IMR-90 (cell line): ENCODE data around the gene NIPA2. TPM values are rescaled to one million over a fixed set of nuclear protein-coding genes. Genes with fewer than 3 reads are reported as not detected.

Source experiments
- ATAC-seq: fragments of 200-7000 bp; cut with Tn5 transposase; 2 replicates; pipeline ENCODE4 v1.9.1; 2020; ENCODE audit warnings: low read depth, mild to moderate bottlenecking, moderate library complexity
- BruUV-seq: library from RNA; stranded (reverse); fragments of 400-500 nt; replicated peaks from 2 replicates; lab custom pipeline; 2021; lab: Mats Ljungman, UMichigan
- CTCF ChIA-PET: fragments of 300-600 bp; formaldehyde crosslinking; extraction: SDS; loops from one replicate; lab custom pipeline; 2021; ENCODE audit warnings: antibody characterized with exemption; lab: Yijun Ruan, JAX
- POLR2A ChIA-PET: fragments of 300-600 bp; sonication (Branson Sonifier 250); formaldehyde crosslinking; loops from one replicate; lab custom pipeline; 2022; ENCODE audit warnings: antibody characterized with exemption; ENCODE audit not compliant: unreplicated experiment; lab: Charles Lee
- DNase-seq: peaks from one replicate; pipeline ENCODE4 v3.0.0; 2013
- H2AFZ ChIP-seq: replicated peaks from 2 replicates; pipeline ENCODE3; 2013; ENCODE audit warnings: low read length, mild to moderate bottlenecking; ENCODE audit not compliant: poor library complexity
- H2AK5ac ChIP-seq: 2 replicates; pipeline ENCODE4 v1.6.1; 2013; ENCODE audit warnings: low read depth, low read length, inconsistent platforms
- H2AK9ac ChIP-seq: replicated peaks from 2 replicates; pipeline ENCODE3; 2013; ENCODE audit warnings: mild to moderate bottlenecking, low read depth, low read length, moderate library complexity; ENCODE audit not compliant: poor library complexity
- H2BK120ac ChIP-seq: 2 replicates; pipeline ENCODE4 v1.6.1; 2013; ENCODE audit warnings: low read depth, low read length, inconsistent platforms
- H2BK15ac ChIP-seq: 3 replicates; pipeline ENCODE4 v1.6.1; 2013; ENCODE audit warnings: low read depth, low read length, inconsistent platforms
- H2BK20ac ChIP-seq: 2 replicates; pipeline ENCODE4 v1.6.1; 2013; ENCODE audit warnings: low read depth, mild to moderate bottlenecking, inconsistent platforms, low read length, moderate library complexity
- H2BK5ac ChIP-seq: 2 replicates; pipeline ENCODE4 v1.6.1; 2013; ENCODE audit warnings: mild to moderate bottlenecking, low read depth, low read length, inconsistent platforms; ENCODE audit not compliant: poor library complexity, severe bottlenecking
- H3K14ac ChIP-seq: replicated peaks from 2 replicates; pipeline ENCODE4 v1.6.1; 2013; ENCODE audit warnings: low read depth, low read length, inconsistent platforms
- H3K18ac ChIP-seq: 2 replicates; pipeline ENCODE4 v1.6.1; 2013; ENCODE audit warnings: low read depth, low read length, control low read depth
- H3K23ac ChIP-seq: 2 replicates; pipeline ENCODE4 v1.6.1; 2013; ENCODE audit warnings: low read depth, low read length, inconsistent platforms
- H3K27ac ChIP-seq: 2 replicates; pipeline ENCODE4 v1.5.1; 2013; ENCODE audit warnings: mild to moderate bottlenecking, control low read depth, low read length; ENCODE audit not compliant: insufficient read depth
- H3K27me3 ChIP-seq: 2 replicates; pipeline ENCODE4 v1.6.1; 2013; ENCODE audit warnings: low read length; ENCODE audit not compliant: control insufficient read depth, insufficient read depth
- H3K36me3 ChIP-seq: 2 replicates; pipeline ENCODE4 v1.6.1; 2013; ENCODE audit warnings: low read length, mixed read lengths; ENCODE audit not compliant: control insufficient read depth, insufficient read depth
- H3K4ac ChIP-seq: 2 replicates; pipeline ENCODE4 v1.6.1; 2013; ENCODE audit warnings: low read depth, low read length, inconsistent platforms
- H3K4me1 ChIP-seq: 2 replicates; pipeline ENCODE4 v1.6.1; 2013; ENCODE audit warnings: low read length, mixed read lengths; ENCODE audit not compliant: control insufficient read depth, insufficient read depth
- H3K4me2 ChIP-seq: 2 replicates; pipeline ENCODE4 v1.6.1; 2013; ENCODE audit warnings: low read depth, mild to moderate bottlenecking, control low read depth, low read length, moderate library complexity
- H3K4me3 ChIP-seq: 2 replicates; pipeline ENCODE4 v1.5.1; 2013; ENCODE audit warnings: low read depth, mild to moderate bottlenecking, control low read depth, low read length, moderate library complexity; ENCODE audit not compliant: insufficient read depth
- H3K56ac ChIP-seq: 2 replicates; pipeline ENCODE4 v1.6.1; 2013; ENCODE audit warnings: low read length, inconsistent platforms; ENCODE audit not compliant: insufficient read depth; ENCODE audit errors: extremely low read depth
- H3K79me1 ChIP-seq, 2 experiments: 2 replicates each; pipeline ENCODE4 v1.6.1; 2013; ENCODE audit warnings: low read length in 2 of 2, inconsistent platforms in 1 of 2, low read depth in 1 of 2
- H3K9ac ChIP-seq: 2 replicates; pipeline ENCODE4 v1.6.1; 2013; ENCODE audit warnings: low read depth, low read length, control low read depth
- H3K9me1 ChIP-seq: 2 replicates; pipeline ENCODE4 v1.6.1; 2013; ENCODE audit warnings: low read length, inconsistent platforms; ENCODE audit not compliant: insufficient read depth
- H3K9me3 ChIP-seq: 2 replicates; pipeline ENCODE4 v1.6.1; 2013; ENCODE audit warnings: low read length; ENCODE audit not compliant: control insufficient read depth, insufficient read depth
- H4K20me1 ChIP-seq: 2 replicates; pipeline ENCODE4 v1.6.1; 2013; ENCODE audit warnings: low read length, inconsistent platforms; ENCODE audit not compliant: insufficient read depth
- H4K5ac ChIP-seq: 2 replicates; pipeline ENCODE4 v1.6.1; 2013; ENCODE audit warnings: mild to moderate bottlenecking, low read depth, low read length, control low read depth
- H4K8ac ChIP-seq, 2 experiments: 2 replicates each; pipeline ENCODE4 v1.6.1; 2013; ENCODE audit warnings: low read depth in 2 of 2, low read length in 2 of 2, control low read depth in 1 of 2, inconsistent platforms in 1 of 2
- H4K91ac ChIP-seq: 2 replicates; pipeline ENCODE4 v1.6.1; 2013; ENCODE audit warnings: low read depth, low read length, inconsistent platforms; ENCODE audit not compliant: insufficient read depth
- ELK1 ChIP-seq: fragments of 150-350 bp; IDR thresholded peaks from 2 replicates; pipeline ENCODE4 v1.6.1; 2016; ENCODE audit warnings: low read depth, mild to moderate bottlenecking, low read length, moderate library complexity, borderline replicate concordance
- RFX5 ChIP-seq: IDR thresholded peaks from 2 replicates; pipeline ENCODE4 v1.8.0; 2012; ENCODE audit warnings: low read depth, mild to moderate bottlenecking, low read length, moderate library complexity
- SMC3 ChIP-seq: fragments of 150-350 bp; IDR thresholded peaks from 2 replicates; pipeline ENCODE4 v1.6.1; 2016; ENCODE audit warnings: low read depth, mild to moderate bottlenecking, antibody characterized with exemption, low read length, moderate library complexity
- WGBS, 2 experiments: methylation state at CpG; one replicate each; pipeline versions ENCODE4 v1.1.5 to v1.1.7; 2013; ENCODE audit warnings: missing lambda C conversion rate in 2 of 2; ENCODE audit not compliant: insufficient read length in 1 of 2; ENCODE audit errors: extremely low coverage in 2 of 2; 5-methylcytosine and 5-hydroxymethylcytosine counted together
- dilution Hi-C: fragments of 300-500 bp; cut with HindIII; formaldehyde crosslinking; loops from one replicate; pipeline ENCODE4 v1.14.3; 2018; ENCODE audit warnings: low sequenced_read_pairs; ENCODE audit not compliant: unreplicated experiment
- in situ Hi-C: fragments of 300-500 bp; cut with MboI; formaldehyde crosslinking; loops from 3 replicates; pipeline ENCODE4 v1.14.3; 2019; ENCODE audit warnings: low sequenced_read_pairs, inconsistent platforms, mixed read lengths
- intact Hi-C: fragments of 100-400 bp; cut with micrococcal nuclease; formaldehyde crosslinking; loops from 2 replicates; pipeline ENCODE4 v1.10.0; 2022
- polyA plus RNA-seq, 3 experiments: library from polyadenylated mRNA; depleted of rRNA; stranded (reverse); fragments of >200 nt; gene quantifications; 2 replicates each; pipeline ENCODE4 v1.2.3, GENCODE V29; 2012; ENCODE audit warnings: low replicate concordance in 1 of 3
- total RNA-seq: library from RNA; depleted of rRNA; stranded (reverse); fragments of >200 nt; gene quantifications from 2 replicates; pipeline ENCODE4 v1.2.3, GENCODE V29; 2012
- TF ChIP-seq, protein P1 (sequence below): conservative IDR thresholded peaks from 2 replicates; pipeline ENCODE4 v1.5.1; 2012; ENCODE audit warnings: mild to moderate bottlenecking, low read depth, low read length, improper control_type of control experiment

The NIPA2 gene
- total and polyA plus RNA-seq, 2 of the 4 experiments (the other 2 are of a cell fraction) = 33.0 to 38.0 TPM

- Histone ChIP-seq H2BK15ac (no peak overlapping the region), H4K20me1 (no peaks in the 10 kb centered on the region), H3K4ac (no peak overlapping the region), H3K27ac (no peak overlapping the region), H2BK20ac (no peak overlapping the region), H2AK9ac (no peak overlapping the region), H3K56ac (no peak overlapping the region), H3K79me1 (peaks cover 0 to 28% of the 10 kb centered on the region in 2 experiments; a peak in 3 of 4 replicates), H3K4me3 (no peak overlapping the region), H3K18ac (no peak overlapping the region), H4K8ac (no peak overlapping the region), H4K91ac (no peak overlapping the region), H3K4me1 (no peaks in the 10 kb centered on the region), H3K36me3 (peaks cover 57% of the 10 kb centered on the region), H2BK5ac (no peak overlapping the region), H3K9ac (no peak overlapping the region), H3K14ac (no peak overlapping the region), H4K5ac (no peak overlapping the region), H3K9me1 (peaks cover 8% of the 10 kb centered on the region), H3K23ac (no peak overlapping the region), H3K4me2 (no peak overlapping the region), H2AFZ (no peak overlapping the region), H2BK120ac (no peak overlapping the region), H3K9me3 (no peaks in the 10 kb centered on the region), H2AK5ac (no peak overlapping the region), H3K27me3 (no peaks in the 10 kb centered on the region)
- in situ Hi-C loops = no loop called here
- ChIA-PET CTCF (no interaction called here), POLR2A (no interaction called here)
- no peak for DNase-seq
- TF ChIP-seq SMC3 (no peak), RFX5 (no peak), ELK1 (no peak)
- TF ChIP-seq, protein P1, sequence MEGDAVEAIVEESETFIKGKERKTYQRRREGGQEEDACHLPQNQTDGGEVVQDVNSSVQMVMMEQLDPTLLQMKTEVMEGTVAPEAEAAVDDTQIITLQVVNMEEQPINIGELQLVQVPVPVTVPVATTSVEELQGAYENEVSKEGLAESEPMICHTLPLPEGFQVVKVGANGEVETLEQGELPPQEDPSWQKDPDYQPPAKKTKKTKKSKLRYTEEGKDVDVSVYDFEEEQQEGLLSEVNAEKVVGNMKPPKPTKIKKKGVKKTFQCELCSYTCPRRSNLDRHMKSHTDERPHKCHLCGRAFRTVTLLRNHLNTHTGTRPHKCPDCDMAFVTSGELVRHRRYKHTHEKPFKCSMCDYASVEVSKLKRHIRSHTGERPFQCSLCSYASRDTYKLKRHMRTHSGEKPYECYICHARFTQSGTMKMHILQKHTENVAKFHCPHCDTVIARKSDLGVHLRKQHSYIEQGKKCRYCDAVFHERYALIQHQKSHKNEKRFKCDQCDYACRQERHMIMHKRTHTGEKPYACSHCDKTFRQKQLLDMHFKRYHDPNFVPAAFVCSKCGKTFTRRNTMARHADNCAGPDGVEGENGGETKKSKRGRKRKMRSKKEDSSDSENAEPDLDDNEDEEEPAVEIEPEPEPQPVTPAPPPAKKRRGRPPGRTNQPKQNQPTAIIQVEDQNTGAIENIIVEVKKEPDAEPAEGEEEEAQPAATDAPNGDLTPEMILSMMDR = no peak
- no peak for ATAC-seq
- dilution Hi-C loops = no loop called here
- intact Hi-C loops = loop anchor here (5.0 kb wide), 1 partner anchor 111 kb away; no protein-coding TSS in a partner anchor
- BruUV-seq = no TSS peak
- WGBS, 2 experiments = 98% methylated on average over 12 of the region's 25 CpGs; no CpG with 5 or more reads in 1 of the 2 experiments
Observed at GRCh38 chr15:22915866-22916515, 77.5 kb downstream of the NIPA2 start.
